Measurements from ENCODE around the gene PNMA6F.

Gene PNMA6F

DNA sequence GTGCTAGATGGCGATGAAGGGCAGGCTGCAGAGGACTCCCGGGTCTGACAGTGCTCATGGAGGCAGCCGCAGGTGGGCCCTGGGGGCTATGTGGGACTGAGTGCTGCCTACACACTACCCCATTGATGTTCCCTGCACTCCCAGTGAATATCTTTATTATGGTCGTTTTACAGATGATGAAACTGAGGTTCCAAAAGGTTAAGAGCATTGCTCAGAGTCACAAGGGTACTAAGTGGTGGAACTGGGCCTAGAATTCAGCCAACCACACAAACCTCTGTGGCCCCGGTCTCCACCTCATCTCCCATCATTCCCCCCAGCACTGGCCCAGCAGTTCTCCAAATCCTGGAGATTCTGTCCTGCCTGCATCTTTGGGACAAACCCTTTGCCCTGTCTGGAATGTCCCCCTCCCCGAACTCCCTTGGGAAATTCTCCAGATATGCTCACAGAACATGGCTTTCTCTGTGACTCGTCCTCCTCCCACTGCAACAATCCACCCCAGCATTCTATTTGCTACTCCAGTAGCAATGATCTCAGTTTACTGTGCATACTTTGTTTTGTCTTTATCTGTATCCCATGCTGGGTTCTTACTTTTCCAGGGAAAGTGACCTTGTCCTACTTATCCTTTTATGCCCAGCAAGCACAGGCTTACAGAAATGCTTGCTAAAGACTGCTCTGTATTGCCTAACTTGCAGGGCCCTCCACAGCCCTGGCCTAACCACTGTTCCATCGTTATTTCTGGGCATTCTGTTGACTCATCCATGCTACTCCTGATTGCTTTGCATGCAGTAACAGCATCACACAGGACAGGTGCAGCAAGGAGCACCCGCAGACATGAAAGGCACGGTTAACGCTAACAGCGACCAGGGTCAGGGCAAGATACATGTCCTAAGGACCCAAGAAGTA lies 14.0 kb downstream of the PNMA6F start:
- peak; percentile 2 for DNase-seq (ENCODE audit: low read depth)
- H3K4me3 ChIP-seq (ENCODE audit: low read length): no peak overlapping the region
- TF ChIP-seq CTCF (conservative IDR thresholded peaks at IDR 0.05; ENCODE audit: low read length): no peak

DNA sequence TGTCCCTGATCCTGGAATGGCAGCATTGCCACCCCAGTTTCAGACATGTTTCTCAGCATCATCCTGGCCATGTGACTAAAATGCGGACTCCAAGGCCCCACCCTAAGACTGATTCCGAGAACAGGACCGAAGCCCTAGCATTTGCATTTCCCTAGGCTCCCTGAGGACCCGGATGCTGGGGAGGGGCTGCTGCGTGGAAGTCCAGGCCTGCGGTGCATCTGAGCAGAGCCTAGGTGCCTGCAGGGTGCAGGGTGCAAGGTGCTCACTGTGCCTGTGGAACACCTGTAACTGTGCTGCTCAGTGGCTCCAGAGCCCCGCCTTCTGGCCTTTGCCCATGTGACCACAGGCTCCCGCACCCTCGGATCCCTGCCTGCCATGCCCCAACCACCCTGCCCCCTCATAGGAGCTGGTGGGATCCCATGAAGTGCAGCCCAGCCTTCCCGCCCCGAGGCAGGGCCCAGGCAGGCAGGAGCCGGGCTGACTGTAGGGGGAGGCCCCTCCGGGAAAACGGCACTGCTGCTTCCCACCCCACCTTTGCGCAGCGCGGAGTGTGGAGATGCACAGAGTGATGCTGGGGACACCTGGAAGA lies 14.9 kb downstream of the PNMA6F start:
- no peak overlapping the region for H3K4me3 ChIP-seq (ENCODE audit: low read length)
- no peak for TF ChIP-seq CTCF (conservative IDR thresholded peaks at IDR 0.05; ENCODE audit: low read length)
- DNase-seq (ENCODE audit: low read depth): no peak

DNA sequence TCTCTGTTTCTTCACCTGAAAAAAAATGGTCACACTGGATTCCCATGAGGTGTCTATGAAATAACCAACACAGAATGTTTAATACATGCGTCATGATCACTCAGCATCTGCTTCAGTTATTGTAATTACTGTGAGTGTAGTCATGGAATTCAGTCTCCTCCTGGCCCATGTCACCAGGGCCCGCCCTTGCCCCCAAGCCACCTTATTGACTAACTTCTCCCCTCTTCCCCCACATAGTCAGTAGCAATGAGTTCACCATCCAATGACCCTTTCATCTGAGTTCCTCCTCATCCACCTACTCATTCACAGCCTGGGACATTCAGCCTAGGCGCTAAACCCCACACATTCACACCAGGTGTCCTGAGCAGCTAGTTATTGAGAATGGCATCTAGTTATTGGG lies 15.6 kb downstream of the PNMA6F start:
- DNase-seq (ENCODE audit: low read depth): peak; percentile 3
- no peak overlapping the region for H3K4me3 ChIP-seq (ENCODE audit: low read length)
- TF ChIP-seq CTCF (conservative IDR thresholded peaks at IDR 0.05; ENCODE audit: low read length): no peak

- no peak for DNase-seq (ENCODE audit: low read depth)
- no peak overlapping the region for H3K4me3 ChIP-seq (ENCODE audit: low read length)
- no peak for TF ChIP-seq CTCF (conservative IDR thresholded peaks at IDR 0.05; ENCODE audit: low read length)
Observed at GRCh38 chrX:153304988-153305736, 16.4 kb downstream of the PNMA6F start.

DNA sequence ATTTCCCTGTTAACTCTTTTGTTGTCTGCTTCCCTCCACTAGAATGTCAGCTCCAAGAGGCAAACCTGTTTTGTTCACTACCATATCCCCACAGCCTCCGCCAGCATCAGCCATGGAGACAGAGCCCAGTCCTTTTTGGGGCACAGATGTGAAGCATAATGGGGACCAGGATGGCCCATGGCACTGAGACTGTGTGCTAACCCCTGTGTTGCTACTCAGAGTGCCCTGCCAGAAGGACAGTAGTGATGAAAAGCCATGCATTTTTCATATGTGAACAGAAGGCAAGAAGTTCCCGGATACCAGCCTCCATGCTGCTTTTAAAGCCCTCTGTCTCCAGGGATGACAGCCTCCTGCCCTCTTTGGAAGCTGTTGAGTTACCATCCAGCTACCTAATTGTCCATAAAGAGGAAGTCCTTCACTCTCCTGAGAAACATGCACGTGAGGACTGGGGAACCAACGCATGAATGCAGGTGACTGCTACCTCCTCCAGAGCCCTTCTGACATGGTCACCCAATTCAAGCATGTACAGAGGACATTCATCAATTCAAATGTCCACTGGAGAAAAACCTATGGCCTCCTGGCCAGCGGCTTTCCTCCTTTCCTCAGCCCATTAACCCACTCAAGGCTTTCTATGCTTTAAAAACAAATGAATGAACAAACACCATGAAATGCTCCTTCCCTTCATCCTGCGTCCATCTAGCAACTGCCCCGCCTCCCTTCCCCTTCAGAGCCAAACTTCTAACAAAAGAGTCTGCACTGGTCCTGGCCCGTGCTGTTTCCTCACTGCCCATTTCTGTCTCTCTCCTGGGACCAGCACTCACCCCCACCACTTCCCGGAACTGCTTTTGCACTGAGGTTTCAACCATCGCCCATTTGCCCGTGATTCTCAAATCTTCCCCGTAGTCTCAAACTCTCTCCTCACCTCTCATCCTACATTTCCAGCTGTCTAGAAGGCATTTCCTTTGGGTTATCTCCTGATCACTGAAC lies 18.0 kb downstream of the PNMA6F start:
- no peak for TF ChIP-seq CTCF (conservative IDR thresholded peaks at IDR 0.05; ENCODE audit: low read length)
- no peak overlapping the region for H3K4me3 ChIP-seq (ENCODE audit: low read length)
- DNase-seq (ENCODE audit: low read depth): no peak

DNA sequence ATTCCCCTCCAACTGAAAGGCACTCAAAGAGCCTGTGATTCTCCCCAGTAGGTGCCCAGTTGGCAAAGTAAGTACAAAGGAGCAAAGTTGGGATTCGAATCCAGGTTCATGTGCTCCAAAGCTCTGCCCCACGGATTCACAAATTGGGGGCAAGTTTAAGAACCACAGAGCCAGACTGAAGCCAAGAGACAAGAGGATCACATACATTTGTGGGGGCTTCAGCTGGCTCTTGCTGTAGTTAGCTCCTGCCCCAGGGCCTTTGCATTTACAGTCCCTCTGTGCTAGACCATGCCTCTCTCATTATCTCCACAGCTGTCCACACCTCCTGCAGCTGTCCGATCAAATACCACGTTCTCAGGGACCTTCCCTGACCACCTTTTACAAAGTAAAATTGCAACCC lies 18.8 kb downstream of the PNMA6F start:
- H3K4me3 ChIP-seq (ENCODE audit: low read length): no peak overlapping the region
- no peak for DNase-seq (ENCODE audit: low read depth)
- TF ChIP-seq CTCF (conservative IDR thresholded peaks at IDR 0.05; ENCODE audit: low read length): no peak

Measured in AG10803 (cell line).